ENCODE results near the gene OR56B1.

OR56B1 gene

GRCh38 chr11:5738431-5738830 is 2.2 kb downstream of the OR56B1 start:
- Histone ChIP-seq H3K9me2 (replicated peaks; ENCODE audit: insufficient read depth, low read length) (no peaks in the 10 kb centered on the region), H4K20me1 (ENCODE audit: low read depth, low read length) (no peaks in the 10 kb centered on the region), H3F3A (ENCODE audit: insufficient read depth) (no peaks in the 10 kb centered on the region), H3K4me2 (ENCODE audit: low read depth, low read length, poor library complexity, severe bottlenecking) (no peak overlapping the region), H2AFZ (ENCODE audit: low read depth, low read length, severe bottlenecking) (no peak overlapping the region), H3K79me2 (ENCODE audit: insufficient read depth, low read length) (no peaks in the 10 kb centered on the region), H3K27ac (ENCODE audit: low read depth, low read length) (no peak overlapping the region), H3K9me3 (ENCODE audit: insufficient read depth, low read length) (no peaks in the 10 kb centered on the region), H3K9ac (ENCODE audit: low read length) (no peak overlapping the region), H3K27me3 (ENCODE audit: low read length) (no peaks in the 10 kb centered on the region), H3K4me3 (ENCODE audit: insufficient read depth, low read length, poor library complexity, severe bottlenecking) (no peak overlapping the region), H3K36me3 (ENCODE audit: low read length) (no peaks in the 10 kb centered on the region)
- no peak for TF ChIP-seq EZH2phosphoT487 (conservative IDR thresholded peaks at IDR 0.05; ENCODE audit: low read length)
- no peak for TF ChIP-seq CTCF (IDR thresholded peaks at IDR 0.05; ENCODE audit: insufficient read depth, low read length, poor library complexity, severe bottlenecking)

- no peaks in the 10 kb centered on the region for H3K9me2 ChIP-seq (replicated peaks; ENCODE audit: insufficient read depth, low read length)
- H3K9me3 ChIP-seq (ENCODE audit: insufficient read depth, low read length) = no peaks in the 10 kb centered on the region
- no peak overlapping the region for H3K9ac ChIP-seq (ENCODE audit: low read length)
- no peak overlapping the region for H2AFZ ChIP-seq (ENCODE audit: low read depth, low read length, severe bottlenecking)
- no peak overlapping the region for H3K27ac ChIP-seq (ENCODE audit: low read depth, low read length)
- no peak for TF ChIP-seq CTCF (IDR thresholded peaks at IDR 0.05; ENCODE audit: insufficient read depth, low read length, poor library complexity, severe bottlenecking)
- no peak for TF ChIP-seq EZH2phosphoT487 (conservative IDR thresholded peaks at IDR 0.05; ENCODE audit: low read length)
- H3K36me3 ChIP-seq (ENCODE audit: low read length) = no peaks in the 10 kb centered on the region
- H3K4me3 ChIP-seq (ENCODE audit: insufficient read depth, low read length, poor library complexity, severe bottlenecking) = no peak overlapping the region
- H3K4me2 ChIP-seq (ENCODE audit: low read depth, low read length, poor library complexity, severe bottlenecking) = no peak overlapping the region
- no peaks in the 10 kb centered on the region for H3K79me2 ChIP-seq (ENCODE audit: insufficient read depth, low read length)
- H3K27me3 ChIP-seq (ENCODE audit: low read length) = no peaks in the 10 kb centered on the region
- H4K20me1 ChIP-seq (ENCODE audit: low read depth, low read length) = no peaks in the 10 kb centered on the region; the same call in 1 of the 2 replicates
- H3F3A ChIP-seq (ENCODE audit: insufficient read depth) = no peaks in the 10 kb centered on the region
These were observed 10.4 kb downstream of the OR56B1 start for GRCh38 chr11:5746614-5747013.

- Histone ChIP-seq H3K36me3 (ENCODE audit: low read length) (no peaks in the 10 kb centered on the region), H3K4me2 (ENCODE audit: low read depth, low read length, poor library complexity, severe bottlenecking) (no peak overlapping the region), H3K27me3 (ENCODE audit: low read length) (peaks cover 3% of the 10 kb centered on the region; the same call in 1 of the 2 replicates), H3K79me2 (ENCODE audit: insufficient read depth, low read length) (no peaks in the 10 kb centered on the region), H3F3A (ENCODE audit: insufficient read depth) (no peaks in the 10 kb centered on the region), H3K9ac (ENCODE audit: low read length) (no peak overlapping the region), H4K20me1 (ENCODE audit: low read depth, low read length) (no peaks in the 10 kb centered on the region; the same call in 1 of the 2 replicates), H3K27ac (ENCODE audit: low read depth, low read length) (no peak overlapping the region), H3K9me3 (ENCODE audit: insufficient read depth, low read length) (no peaks in the 10 kb centered on the region), H3K9me2 (replicated peaks; ENCODE audit: insufficient read depth, low read length) (no peaks in the 10 kb centered on the region), H2AFZ (ENCODE audit: low read depth, low read length, severe bottlenecking) (no peak overlapping the region), H3K4me3 (ENCODE audit: insufficient read depth, low read length, poor library complexity, severe bottlenecking) (no peak overlapping the region)
- no peak for TF ChIP-seq EZH2phosphoT487 (conservative IDR thresholded peaks at IDR 0.05; ENCODE audit: low read length)
- TF ChIP-seq CTCF (IDR thresholded peaks at IDR 0.05; ENCODE audit: insufficient read depth, low read length, poor library complexity, severe bottlenecking) = no peak
These were observed 13.6 kb downstream of the OR56B1 start for GRCh38 chr11:5749836-5750235.

Measured in SU-DHL-6 (cell line).